ENCODE measurements around the gene SGSM2. TPM values are rescaled to one million over a fixed set of nuclear protein-coding genes. Genes with fewer than 3 reads are reported as not detected.

SGSM2 gene
- total RNA-seq, 1 donor from 2014 or later = 63.0 TPM

DNA sequence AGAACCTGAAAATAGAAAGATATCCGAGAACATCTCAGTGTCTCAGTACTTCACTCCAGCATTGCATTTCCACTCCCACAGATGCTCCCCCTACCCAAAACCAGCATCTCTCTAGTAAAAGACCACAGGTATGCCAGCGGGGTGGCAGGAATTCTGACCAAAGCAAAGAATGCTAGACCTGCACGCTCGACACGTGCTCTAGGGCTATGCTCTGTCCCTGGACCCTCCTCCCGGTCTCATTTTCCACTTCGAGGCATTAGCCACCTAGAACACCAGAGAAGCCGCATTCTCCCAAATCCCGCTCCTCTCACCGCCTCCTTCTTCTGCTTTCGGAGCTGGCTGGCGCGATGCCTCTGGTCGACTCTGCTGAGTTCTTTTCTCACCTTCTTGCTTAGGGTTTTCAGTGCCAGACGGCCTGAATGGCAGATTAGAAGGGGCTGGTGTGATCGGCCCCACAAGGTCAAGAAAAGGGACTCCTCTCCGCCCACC, 1.5 kb upstream of the SGSM2 start:
- intact Hi-C loops (cut with micrococcal nuclease) = loop anchor here (1.0 to 5.0 kb wide), 8 partner anchors 18 to 619 kb away; partner anchors contain the start of genes CLUH, METTL16, MNT and SMG6

DNA sequence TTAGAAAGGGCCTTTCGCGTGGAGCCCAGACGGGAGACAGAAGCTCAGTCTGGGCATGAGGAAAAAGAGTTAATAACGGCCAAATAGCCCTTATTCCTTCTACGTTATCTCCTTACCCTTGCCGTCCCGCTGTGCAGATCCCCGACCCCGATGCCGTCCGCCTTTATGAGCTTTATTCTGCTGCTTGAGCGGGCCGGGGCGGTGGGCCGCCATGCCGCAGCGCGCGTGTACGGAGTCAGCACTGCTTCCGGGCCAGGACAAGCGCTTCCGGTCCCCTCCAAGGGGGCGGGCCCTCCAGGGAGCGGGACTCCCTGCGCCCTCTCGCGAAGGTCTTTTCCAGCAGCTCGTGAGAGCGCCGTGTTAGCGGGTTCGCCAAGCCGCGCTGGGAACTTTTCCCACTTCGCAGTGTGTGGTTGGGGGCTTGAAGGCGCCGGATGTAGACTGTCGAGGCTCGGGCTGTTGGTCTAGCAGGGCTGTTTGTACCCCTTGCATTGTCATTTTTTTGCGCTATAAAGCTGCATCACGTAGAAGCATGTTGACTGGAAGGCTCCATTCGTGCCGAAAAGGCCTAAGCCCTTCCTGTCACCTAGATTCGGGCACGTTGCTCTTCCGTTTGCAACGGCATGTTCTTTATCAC, 968 bp upstream of the SGSM2 start, which contains the start of gene TSR1:
Gene TSR1, minus strand, starts transcription at position 243 of the 637 bp plus-strand sequence. Its CDS starts 30 bp downstream, at position 213.
- intact Hi-C loops (cut with micrococcal nuclease) = loop anchor here (1.0 to 5.0 kb wide), 8 partner anchors 17 to 620 kb away; partner anchors contain the start of genes CLUH, METTL16, MNT and SMG6

GRCh38 chr17:2337544-2338314, 428 bp downstream of the SGSM2 start:
- intact Hi-C loops (cut with micrococcal nuclease) = loop anchor here (1.0 to 5.0 kb wide), 5 partner anchors 56 to 621 kb away; partner anchors contain the start of genes CLUH, METTL16 and MNT

DNA sequence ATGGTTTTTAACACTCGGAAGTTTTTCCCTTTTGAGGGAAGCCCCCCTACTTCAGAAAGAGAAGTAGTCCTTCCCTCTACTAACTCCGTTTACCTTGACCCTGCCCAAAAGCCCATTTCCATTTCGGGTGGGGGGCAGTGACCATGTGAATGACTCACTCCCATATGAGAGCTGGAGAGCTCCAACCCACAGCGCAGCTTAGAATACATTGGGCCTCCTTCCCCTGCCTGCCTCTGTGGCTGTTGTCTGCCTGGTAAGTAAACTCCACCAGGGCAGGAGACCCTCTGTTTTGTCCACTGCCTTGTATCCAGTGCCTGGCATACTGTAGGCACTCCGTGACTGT, 985 bp downstream of the SGSM2 start:
- intact Hi-C loops (cut with micrococcal nuclease) = loop anchor here (5.0 kb wide), 2 partner anchors 174 to 374 kb away; partner anchors contain the start of genes CLUH and METTL16

DNA sequence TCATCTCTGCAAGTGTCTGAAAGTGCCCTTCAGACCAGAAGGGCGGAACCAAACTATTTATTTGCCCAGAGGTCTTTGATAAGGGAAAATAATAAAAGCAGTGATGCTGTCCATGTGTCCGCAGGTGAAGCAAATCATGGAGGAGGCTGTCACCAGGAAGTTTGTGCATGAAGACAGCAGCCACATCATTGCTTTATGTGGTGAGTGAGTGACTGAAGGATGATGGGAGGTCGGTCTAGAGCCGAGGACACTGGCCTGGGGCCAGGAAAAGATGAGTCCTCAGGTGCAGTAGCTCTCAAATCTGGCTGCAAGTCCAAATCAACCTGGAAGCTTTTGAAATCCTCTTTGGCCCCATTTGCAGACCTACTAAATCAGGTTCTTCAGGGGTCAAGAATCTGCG, 6.1 kb downstream of the SGSM2 start:
- intact Hi-C loops (cut with micrococcal nuclease) = no loop called here

GRCh38 chr17:2344528-2344927, 7.2 kb downstream of the SGSM2 start:
- intact Hi-C loops (cut with micrococcal nuclease) = no loop called here

DNA sequence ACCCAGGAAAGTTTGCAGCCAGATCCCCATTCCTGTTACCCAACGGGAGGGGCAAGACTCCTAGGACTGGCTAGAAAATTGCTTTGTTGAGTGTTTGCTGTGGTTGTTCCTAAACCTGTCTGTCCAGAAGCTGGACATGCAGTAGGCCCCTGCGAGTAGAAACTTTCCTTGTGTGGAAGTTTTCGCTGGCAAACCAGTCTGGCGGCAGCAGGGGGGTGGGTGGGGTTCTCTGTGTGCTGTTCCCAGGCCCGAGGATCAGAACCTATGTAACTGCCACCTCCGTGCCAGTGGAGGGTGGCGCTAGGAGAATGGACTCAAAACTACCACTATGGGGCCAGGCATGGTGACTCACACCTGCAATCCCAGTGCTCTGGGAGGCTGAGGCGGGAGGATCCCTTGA, 9.2 kb downstream of the SGSM2 start:
- intact Hi-C loops (cut with micrococcal nuclease) = no loop called here

- intact Hi-C loops (cut with micrococcal nuclease) = no loop called here
Measured at GRCh38 chr17:2347805-2348685, 10.7 kb downstream of the SGSM2 start.

DNA sequence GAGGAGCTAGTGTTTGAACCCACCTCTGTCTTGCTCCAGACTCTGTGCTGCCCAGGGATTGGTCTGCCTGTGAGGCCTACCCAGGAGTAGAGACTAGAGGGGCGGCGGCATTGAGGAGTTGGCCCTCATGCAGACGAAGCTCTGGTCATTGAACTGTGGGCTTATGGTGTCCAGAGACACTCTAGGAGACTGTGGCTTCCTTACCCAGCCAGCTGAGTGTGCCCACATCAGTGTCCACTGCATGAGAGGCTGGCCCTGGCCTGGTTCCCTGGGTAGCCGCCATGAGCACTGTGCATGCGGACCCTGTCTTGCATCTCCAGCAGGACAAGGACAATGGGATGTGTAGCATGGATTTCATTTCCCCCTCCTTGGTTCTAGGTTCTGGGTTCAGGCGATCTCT, 14.0 kb downstream of the SGSM2 start:
- intact Hi-C loops (cut with micrococcal nuclease) = loop anchor here (5.0 kb wide), 1 partner anchor 444 kb away; no protein-coding TSS in a partner anchor

DNA sequence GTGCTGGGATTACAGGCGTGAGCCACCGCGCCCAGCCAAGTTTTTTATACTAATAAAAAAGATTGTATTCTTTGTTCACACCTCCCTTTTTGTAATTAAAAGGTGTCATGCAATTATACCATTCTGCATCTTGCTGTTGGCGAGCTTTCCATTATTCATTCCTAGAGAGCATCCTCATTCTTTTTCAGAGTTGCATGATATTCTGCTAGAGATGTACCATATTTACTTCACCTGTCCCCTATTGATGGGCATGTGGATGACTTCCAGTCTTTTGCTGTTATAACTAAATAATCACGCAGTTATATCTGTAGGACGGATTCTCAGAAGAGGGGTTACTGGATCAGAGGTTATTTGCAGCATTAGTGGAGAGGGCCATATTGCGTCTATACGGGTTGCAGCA, 17.0 kb downstream of the SGSM2 start:
- intact Hi-C loops (cut with micrococcal nuclease) = loop anchor here (5.0 kb wide), 1 partner anchor 447 kb away; no protein-coding TSS in a partner anchor

GRCh38 chr17:2357237-2357636, 19.9 kb downstream of the SGSM2 start:
- intact Hi-C loops (cut with micrococcal nuclease) = no loop called here

- intact Hi-C loops (cut with micrococcal nuclease) = no loop called here
Measured at GRCh38 chr17:2357931-2358434, 20.7 kb downstream of the SGSM2 start.

- intact Hi-C loops (cut with micrococcal nuclease) = no loop called here
Measured at GRCh38 chr17:2361010-2361760, 23.9 kb downstream of the SGSM2 start.

DNA sequence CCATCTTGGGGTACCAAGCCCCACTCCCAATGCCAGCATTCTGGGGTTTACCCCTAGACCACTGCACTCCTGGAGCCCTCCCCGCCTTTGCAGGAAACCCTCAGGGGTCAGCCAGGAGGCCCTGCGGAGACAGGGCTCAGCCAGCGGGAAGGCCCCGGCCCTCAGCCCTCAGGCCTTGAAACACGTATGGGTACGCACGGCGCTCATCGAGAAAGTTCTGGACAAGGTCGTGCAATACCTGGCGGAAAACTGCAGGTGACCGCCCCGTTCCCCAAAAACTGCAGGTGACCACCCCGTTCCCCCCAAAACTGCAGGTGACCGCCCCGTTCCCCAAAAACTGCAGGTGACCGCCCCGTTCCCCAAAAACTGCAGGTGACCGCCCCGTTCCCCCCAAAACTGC, 24.7 kb downstream of the SGSM2 start:
- intact Hi-C loops (cut with micrococcal nuclease) = no loop called here

DNA sequence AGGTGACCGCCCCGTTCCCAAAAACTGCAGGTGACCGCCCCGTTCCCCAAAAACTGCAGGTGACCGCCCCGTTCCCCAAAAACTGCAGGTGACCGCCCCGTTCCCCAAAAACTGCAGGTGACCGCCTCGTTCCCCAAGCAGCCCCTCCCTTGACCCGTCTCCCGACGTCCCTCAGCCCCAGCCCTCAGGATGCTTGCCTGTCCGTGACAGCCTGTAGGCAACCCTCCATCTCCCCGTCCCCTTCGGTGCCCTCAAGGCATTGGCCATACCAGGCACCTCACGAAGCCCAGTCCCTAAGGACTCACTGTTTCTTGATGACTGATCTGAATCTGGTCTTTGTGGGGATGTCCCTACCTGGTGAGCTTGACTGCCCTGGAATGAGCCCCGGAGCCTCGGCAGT, 25.1 kb downstream of the SGSM2 start:
- intact Hi-C loops (cut with micrococcal nuclease) = no loop called here

GRCh38 chr17:2362881-2363280, 25.6 kb downstream of the SGSM2 start:
- intact Hi-C loops (cut with micrococcal nuclease) = no loop called here

DNA sequence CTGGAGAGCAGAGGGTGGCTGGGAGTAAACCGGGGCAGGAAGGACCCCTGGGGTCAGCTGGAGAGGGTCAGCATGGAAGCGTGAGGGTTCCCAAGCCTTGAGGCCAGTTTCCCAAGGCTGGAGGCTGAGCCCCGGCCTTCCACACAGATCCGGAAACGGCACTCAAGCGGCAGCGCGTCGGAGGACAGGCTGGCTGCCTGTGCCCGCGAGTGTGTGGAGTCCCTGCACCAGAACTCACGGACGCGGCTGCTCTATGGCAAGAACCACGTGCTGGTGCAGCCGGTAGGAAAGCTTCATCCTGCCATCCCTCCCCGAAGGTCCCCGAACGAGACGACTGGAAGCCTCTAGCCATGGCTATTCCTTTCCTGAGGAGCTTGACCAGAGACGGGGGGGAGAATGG, 26.0 kb downstream of the SGSM2 start:
- intact Hi-C loops (cut with micrococcal nuclease) = no loop called here

GRCh38 chr17:2363851-2364762, 26.8 kb downstream of the SGSM2 start:
- intact Hi-C loops (cut with micrococcal nuclease) = no loop called here

DNA sequence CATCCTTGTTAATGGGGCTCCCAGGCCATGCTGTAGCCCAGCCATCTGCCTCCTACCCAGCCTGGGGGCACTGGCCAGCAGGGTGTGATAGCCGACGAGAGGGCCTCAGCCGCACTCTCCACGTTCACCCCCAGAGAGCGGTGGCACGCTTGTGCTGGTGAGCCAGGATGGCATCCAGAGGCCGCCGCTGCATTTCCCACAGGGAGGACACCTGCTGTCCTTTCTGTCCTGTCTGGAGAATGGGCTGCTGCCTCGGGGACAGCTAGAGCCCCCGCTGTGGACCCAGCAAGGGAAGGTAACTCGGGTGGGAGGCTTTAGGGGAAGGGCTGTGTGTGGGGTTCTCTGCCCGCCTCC, 27.4 kb downstream of the SGSM2 start:
- intact Hi-C loops (cut with micrococcal nuclease) = no loop called here
